Caco-2 (cell line): ENCODE data around the gene PTPN3. TPM values are rescaled to one million over a fixed set of nuclear protein-coding genes. Genes with fewer than 3 reads are reported as not detected.
A peak's percentile ranks its signal among the peaks of the same experiment; 100 is the strongest.

Experiments used
- BruUV-seq: library from RNA; stranded (reverse); fragments of 400-500 nt; replicated peaks from 2 replicates; lab custom pipeline; 2021; lab: Mats Ljungman, UMichigan
- CTCF ChIA-PET: fragments of 300-600 bp; sonication (Branson Sonifier 250); formaldehyde crosslinking; loops from one replicate; lab custom pipeline; 2022; ENCODE audit warnings: antibody characterized with exemption; lab: Charles Lee
- POLR2A ChIA-PET: fragments of 300-600 bp; sonication (Branson Sonifier 250); formaldehyde crosslinking; loops from one replicate; lab custom pipeline; 2022; ENCODE audit warnings: antibody characterized with exemption; lab: Charles Lee
- DNase-seq, 2 experiments: peaks; one replicate each; pipeline versions ENCODE4 v3.0.0 to v3.0.0-alpha.2; 2020 to 2022
- H3K27me3 ChIP-seq: replicated peaks from 2 replicates; pipeline ENCODE4 v1.6.0; 2011; ENCODE audit warnings: low read length; ENCODE audit not compliant: control insufficient read depth, insufficient read depth
- H3K36me3 ChIP-seq: 2 replicates; pipeline ENCODE4 v1.5.1; 2011; ENCODE audit warnings: low read length; ENCODE audit not compliant: control insufficient read depth, insufficient read depth
- H3K4me1 ChIP-seq: fragments of 250-450 bp; sonication (Bioruptor Pico); 2 replicates; pipeline ENCODE4 v1.5.1; 2020; ENCODE audit warnings: mild to moderate bottlenecking
- H3K4me3 ChIP-seq: 2 replicates; pipeline ENCODE4 v1.5.1; 2011; ENCODE audit warnings: low read depth, mild to moderate bottlenecking, control low read depth, low read length
- H3K9me3 ChIP-seq: fragments of 250-450 bp; sonication (Bioruptor Pico); 2 replicates; pipeline ENCODE4 v1.5.1; 2020; ENCODE audit warnings: mild to moderate bottlenecking, moderate library complexity
- H3K27ac Mint-ChIP-seq: one replicate; pipeline ENCODE4 v1.8.0; 2022; ENCODE audit warnings: mixed read lengths; ENCODE audit not compliant: unreplicated experiment
- H3K27me3 Mint-ChIP-seq: one replicate; pipeline ENCODE4 v1.8.0; 2022; ENCODE audit warnings: mixed read lengths; ENCODE audit not compliant: insufficient read depth, unreplicated experiment
- H3K36me3 Mint-ChIP-seq: one replicate; pipeline ENCODE4 v1.8.0; 2022; ENCODE audit warnings: mild to moderate bottlenecking, mixed read lengths; ENCODE audit not compliant: insufficient read depth, unreplicated experiment
- H3K4me1 Mint-ChIP-seq: one replicate; pipeline ENCODE4 v1.8.0; 2022; ENCODE audit warnings: low read depth, mixed read lengths; ENCODE audit not compliant: unreplicated experiment
- H3K4me3 Mint-ChIP-seq: one replicate; pipeline ENCODE4 v1.8.0; 2022; ENCODE audit warnings: mild to moderate bottlenecking, moderate library complexity, mixed read lengths; ENCODE audit not compliant: unreplicated experiment
- H3K9me3 Mint-ChIP-seq: one replicate; pipeline ENCODE4 v1.8.0; 2022; ENCODE audit warnings: mixed read lengths; ENCODE audit not compliant: unreplicated experiment
- CTCF ChIP-seq, 2 experiments: fragments of 200-600 bp in 1 of 2; IDR thresholded peaks; 1 replicate in 1 of 2; 2 replicates in 1 of 2; pipeline versions ENCODE4 v1.5.1 to v1.8.0; 2011 to 2022; ENCODE audit warnings: antibody characterized with exemption in 1 of 2, control low read depth in 1 of 2, inconsistent platforms in 1 of 2, low read depth in 1 of 2, low read length in 1 of 2, mild to moderate bottlenecking in 1 of 2, moderate library complexity in 1 of 2; ENCODE audit not compliant: insufficient read depth in 1 of 2, severe bottlenecking in 1 of 2, unreplicated experiment in 1 of 2
- intact Hi-C: fragments of 100-400 bp; cut with micrococcal nuclease; formaldehyde crosslinking; loops from one replicate; pipeline ENCODE4 v1.10.0; 2022; ENCODE audit not compliant: unreplicated experiment
- total RNA-seq: library from RNA; stranded (reverse); gene quantifications from 2 replicates; pipeline ENCODE4 v1.2.3, GENCODE V29; 2022

Gene PTPN3
- total RNA-seq, 1 experiment from 2014 or later = 12.4 TPM

GRCh38 chr9:109456811-109457210, 41.3 kb downstream of the PTPN3 start:
- ChIA-PET CTCF (no interaction called here), POLR2A (no interaction called here)
- H3K36me3 ChIP-seq = no peaks in the 10 kb centered on the region
- peaks cover 24% of the 10 kb centered on the region for H3K4me1 ChIP-seq
- H3K9me3 Mint-ChIP-seq = no peaks in the 10 kb centered on the region
- intact Hi-C loops = no loop called here
- no peak for TF ChIP-seq CTCF (IDR thresholded peaks at IDR 0.05; ENCODE audit: insufficient read depth in 1 of 2, low read depth in 1 of 2, low read length in 1 of 2, severe bottlenecking in 1 of 2, unreplicated experiment in 1 of 2)
- no peak overlapping the region for H3K27ac Mint-ChIP-seq
- H3K4me3 Mint-ChIP-seq = no peak overlapping the region
- H3K9me3 ChIP-seq = no peaks in the 10 kb centered on the region
- peaks cover 7% of the 10 kb centered on the region for H3K36me3 Mint-ChIP-seq
- no peaks in the 10 kb centered on the region for H3K27me3 Mint-ChIP-seq
- H3K4me1 Mint-ChIP-seq = peaks cover 29% of the 10 kb centered on the region
- no peak overlapping the region for H3K4me3 ChIP-seq
- BruUV-seq = no TSS peak
- DNase-seq = no peak
- no peaks in the 10 kb centered on the region for H3K27me3 ChIP-seq

- peak overlapping the region; percentile 38 for H3K27ac Mint-ChIP-seq
- intact Hi-C loops = no loop called here
- Histone ChIP-seq H3K27me3 (no peaks in the 10 kb centered on the region), H3K9me3 (no peaks in the 10 kb centered on the region), H3K4me1 (peaks cover 24% of the 10 kb centered on the region), H3K36me3 (no peaks in the 10 kb centered on the region), H3K4me3 (no peak overlapping the region)
- POLR2A ChIA-PET = no interaction called here
- no peaks in the 10 kb centered on the region for H3K9me3 Mint-ChIP-seq
- no TSS peak for BruUV-seq
- H3K4me1 Mint-ChIP-seq = peaks cover 29% of the 10 kb centered on the region
- H3K36me3 Mint-ChIP-seq = peaks cover 7% of the 10 kb centered on the region
- CTCF ChIA-PET = interaction anchor here (0.6 to 1.2 kb wide), 2 partner anchors 14 to 226 kb away, joined by 3 to 8 read pairs; no protein-coding TSS in a partner anchor
- no peaks in the 10 kb centered on the region for H3K27me3 Mint-ChIP-seq
- peak; percentile 3 to 16 for TF ChIP-seq CTCF (IDR thresholded peaks at IDR 0.05; ENCODE audit: insufficient read depth in 1 of 2, low read depth in 1 of 2, low read length in 1 of 2, severe bottlenecking in 1 of 2, unreplicated experiment in 1 of 2)
- no peak overlapping the region for H3K4me3 Mint-ChIP-seq
- no peak for DNase-seq
Observed at GRCh38 chr9:109455861-109456260, 42.2 kb downstream of the PTPN3 start.

GRCh38 chr9:109455391-109455790, 42.7 kb downstream of the PTPN3 start:
- Histone ChIP-seq H3K9me3 (no peaks in the 10 kb centered on the region), H3K4me3 (no peak overlapping the region), H3K36me3 (no peaks in the 10 kb centered on the region), H3K27me3 (no peaks in the 10 kb centered on the region), H3K4me1 (peaks cover 24% of the 10 kb centered on the region)
- DNase-seq = no peak
- BruUV-seq = no TSS peak
- intact Hi-C loops = no loop called here
- ChIA-PET POLR2A (no interaction called here), CTCF (interaction anchor here (0.6 to 1.2 kb wide), 2 partner anchors 14 to 226 kb away, joined by 3 to 8 read pairs; no protein-coding TSS in a partner anchor)
- Mint-ChIP-seq H3K27ac (peak overlapping the region; percentile 38), H3K4me3 (no peak overlapping the region), H3K9me3 (no peaks in the 10 kb centered on the region), H3K36me3 (peaks cover 7% of the 10 kb centered on the region), H3K27me3 (no peaks in the 10 kb centered on the region), H3K4me1 (peaks cover 29% of the 10 kb centered on the region)
- no peak for TF ChIP-seq CTCF (IDR thresholded peaks at IDR 0.05; ENCODE audit: insufficient read depth in 1 of 2, low read depth in 1 of 2, low read length in 1 of 2, severe bottlenecking in 1 of 2, unreplicated experiment in 1 of 2)
